OCI-LY3 (cell line): ENCODE data around the gene SLC22A17.

Experiments used
- CTCF ChIP-seq: fragments of 200-600, 300-600 bp; sonication (generic); IDR thresholded peaks from 2 replicates; pipeline ENCODE4 v1.5.1; 2014; ENCODE audit warnings: antibody characterized with exemption, low read length, low read depth
- EZH2phosphoT487 ChIP-seq: fragments of 200-600 bp; shearing (Covaris generic); IDR thresholded peaks from 2 replicates; pipeline ENCODE4 v1.6.1; 2018; ENCODE audit warnings: antibody characterized with exemption, mixed run types, low read depth

GRCh38 chr14:23359722-23360447 is 7.2 kb upstream of the SLC22A17 start:
- no peak for TF ChIP-seq CTCF
- no peak for TF ChIP-seq EZH2phosphoT487
